ENCODE measurements around the gene PRDM16. TPM values are rescaled to one million over a fixed set of nuclear protein-coding genes. Genes with fewer than 3 reads are reported as not detected.

Gene PRDM16
- polyA plus RNA-seq, 10 donors, result 0.47 to 1.5 (median 0.92) TPM

DNA sequence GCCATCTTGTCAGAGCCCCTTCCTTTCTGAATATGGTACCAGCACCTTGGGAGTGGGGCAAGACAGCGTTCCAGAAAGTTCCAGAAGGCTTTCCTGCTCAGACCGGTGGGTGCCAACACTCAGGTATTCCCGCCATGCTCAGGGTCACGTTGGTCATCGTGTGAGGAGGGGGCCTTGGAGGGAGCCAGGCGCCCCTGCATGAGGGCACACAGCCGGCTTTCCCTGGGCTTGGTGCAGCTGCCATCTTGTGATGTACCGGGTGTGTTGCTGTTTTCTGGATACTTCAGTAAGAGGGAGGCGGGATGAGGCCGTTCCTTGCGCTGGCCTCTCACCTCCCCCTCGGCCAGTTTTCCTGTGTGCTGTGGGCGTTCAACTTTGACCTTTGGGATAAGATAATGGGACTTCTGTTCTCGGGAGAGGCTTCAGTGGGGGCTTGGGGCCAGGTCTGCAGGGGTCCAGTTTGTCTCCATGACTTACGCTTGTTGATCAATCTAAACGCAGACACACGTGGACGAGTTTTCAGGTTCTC, 69.7 kb downstream of the PRDM16 start:
- DNase-seq, result no peak

DNA sequence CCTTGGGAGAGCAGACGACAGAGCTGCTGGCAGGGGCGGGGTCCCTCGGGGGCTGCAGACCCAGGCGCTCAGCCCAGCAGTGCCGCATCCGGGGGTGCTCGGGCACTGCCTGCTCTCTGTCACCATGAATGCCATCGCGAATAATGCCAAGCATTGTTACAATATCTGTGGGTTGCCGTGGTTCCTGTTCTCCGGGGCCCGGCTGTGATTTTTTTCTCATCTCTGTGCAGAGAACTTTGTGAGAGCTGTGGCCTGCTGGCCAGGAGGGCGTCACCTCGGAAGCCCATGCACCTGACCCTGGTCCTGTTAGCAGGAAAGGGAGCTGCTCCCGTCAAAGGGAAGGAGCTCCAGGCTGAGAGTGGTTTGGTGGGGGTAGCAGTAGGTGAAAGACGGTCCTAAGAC, 70.4 kb downstream of the PRDM16 start:
- no peak for DNase-seq

DNA sequence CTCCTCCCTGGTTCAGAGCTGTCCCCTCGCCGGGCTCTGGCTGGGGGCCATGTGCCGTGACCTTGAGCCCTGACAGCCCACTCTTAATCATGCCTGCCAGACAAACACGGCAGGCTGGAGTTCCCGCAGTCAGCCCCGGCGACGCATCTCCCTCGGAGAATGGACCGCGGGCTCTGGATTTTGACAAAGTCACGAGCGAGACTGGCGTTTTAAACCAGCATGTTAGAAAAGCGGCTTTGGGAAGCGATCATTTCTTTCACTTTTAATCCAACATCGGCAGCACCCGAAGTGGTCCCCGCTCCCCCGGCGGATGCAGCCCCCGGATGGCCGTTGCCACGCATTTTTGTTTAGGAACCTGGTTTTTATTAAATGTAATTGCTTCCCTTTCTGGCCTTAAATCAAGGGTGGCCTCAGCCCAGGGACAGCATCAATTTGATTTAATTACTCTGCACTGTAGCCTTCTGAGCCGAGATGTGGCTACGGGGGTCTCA, 70.9 kb downstream of the PRDM16 start:
- no peak for DNase-seq

DNA sequence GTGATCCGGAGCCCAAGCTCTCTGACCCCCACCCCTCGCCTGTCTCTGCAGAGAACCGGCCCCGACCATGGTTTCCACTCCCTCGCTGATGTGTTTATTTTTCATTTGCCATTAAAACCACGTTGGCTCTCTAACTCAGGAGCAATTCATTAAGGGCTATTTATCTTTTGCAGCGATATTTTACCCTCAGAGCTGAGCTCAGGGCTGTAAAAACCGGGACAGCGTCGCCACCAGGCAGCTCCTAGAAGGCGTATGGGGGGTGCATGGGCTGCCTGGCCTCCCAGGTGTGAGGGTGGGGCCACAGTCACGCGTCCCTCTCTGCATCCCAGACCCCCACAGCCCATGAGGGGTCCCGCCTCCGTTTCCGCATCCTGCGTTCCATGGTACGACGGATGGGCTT, 71.4 kb downstream of the PRDM16 start:
- no peak for DNase-seq

DNA sequence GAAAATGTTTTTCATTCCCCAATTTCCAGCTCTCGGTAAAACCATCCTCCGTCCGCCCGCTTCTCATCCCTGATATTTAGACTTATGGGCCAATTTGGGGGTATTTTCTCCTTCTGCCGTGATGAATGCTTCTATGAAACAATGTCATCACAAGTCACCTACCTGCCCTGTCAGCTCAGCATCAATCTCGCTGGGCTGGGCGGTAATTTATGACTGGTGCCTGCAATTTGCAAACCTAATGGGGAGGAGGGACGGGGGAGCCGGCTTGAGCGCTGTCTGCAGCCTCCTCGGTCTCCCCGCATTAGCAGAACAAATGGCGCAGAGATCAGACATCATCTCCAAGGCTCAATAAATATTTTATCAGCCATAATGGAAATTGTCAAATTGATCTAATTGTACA, 72.1 kb downstream of the PRDM16 start:
- no peak for DNase-seq

DNA sequence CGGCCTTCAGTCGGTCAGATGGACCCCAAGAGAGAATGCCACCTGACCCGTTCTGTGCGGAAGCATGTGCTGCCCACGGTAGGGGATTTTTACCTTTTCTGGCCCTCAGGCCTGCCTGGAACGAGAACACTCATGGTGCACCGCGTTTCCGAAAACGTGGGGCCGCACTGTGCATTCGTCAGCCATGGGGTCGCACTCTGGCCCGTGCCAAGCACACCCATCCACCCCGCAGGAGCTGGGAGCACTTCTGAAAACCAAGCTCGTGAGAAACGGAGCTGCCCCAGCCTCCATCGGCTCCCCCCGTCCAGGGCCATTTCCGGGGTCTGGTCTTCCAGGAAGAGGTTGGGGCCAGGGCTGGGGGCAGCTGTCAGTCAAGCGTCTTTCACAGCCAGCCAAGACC, 72.8 kb downstream of the PRDM16 start:
- no peak for DNase-seq

DNA sequence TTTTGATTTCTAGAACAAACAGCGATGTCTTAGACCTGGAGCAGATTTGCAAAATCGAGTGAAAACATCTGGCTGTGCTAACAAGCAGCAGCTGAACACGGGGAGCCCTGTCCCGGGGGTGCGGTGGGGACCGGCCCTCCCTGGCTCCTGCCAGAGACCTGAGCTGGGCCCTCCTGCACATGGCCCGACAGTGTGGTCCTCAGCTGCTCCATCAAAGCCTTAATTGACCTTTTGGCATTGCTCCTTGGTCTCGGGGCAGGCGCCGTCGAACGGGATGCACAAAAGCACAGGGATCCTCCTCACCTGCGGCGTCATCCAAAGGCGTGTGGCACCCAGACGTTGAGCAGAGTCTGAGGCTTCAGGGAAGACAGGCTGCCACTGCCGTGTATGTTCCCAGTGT, 73.2 kb downstream of the PRDM16 start:
- DNase-seq, result no peak

DNA sequence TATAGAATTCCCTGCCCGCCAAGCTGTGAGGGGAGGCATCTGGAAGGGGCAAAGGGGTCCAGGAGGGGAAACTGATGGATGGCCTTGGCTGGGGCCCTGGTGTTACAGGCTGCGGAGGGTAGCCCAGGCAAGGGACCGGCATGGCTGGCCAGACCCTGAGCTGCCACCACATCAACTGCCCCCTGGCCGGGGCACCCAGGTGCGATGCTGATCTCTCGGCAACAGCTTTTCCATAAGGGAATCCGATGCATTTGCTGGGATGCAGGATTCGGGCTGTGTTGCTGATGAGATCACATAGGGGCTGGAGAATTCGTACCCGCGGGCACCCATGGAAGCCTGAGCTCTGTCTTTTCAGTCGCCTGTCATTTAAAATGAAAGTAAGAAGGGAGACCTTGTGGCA, 73.7 kb downstream of the PRDM16 start:
- no peak for DNase-seq

DNA sequence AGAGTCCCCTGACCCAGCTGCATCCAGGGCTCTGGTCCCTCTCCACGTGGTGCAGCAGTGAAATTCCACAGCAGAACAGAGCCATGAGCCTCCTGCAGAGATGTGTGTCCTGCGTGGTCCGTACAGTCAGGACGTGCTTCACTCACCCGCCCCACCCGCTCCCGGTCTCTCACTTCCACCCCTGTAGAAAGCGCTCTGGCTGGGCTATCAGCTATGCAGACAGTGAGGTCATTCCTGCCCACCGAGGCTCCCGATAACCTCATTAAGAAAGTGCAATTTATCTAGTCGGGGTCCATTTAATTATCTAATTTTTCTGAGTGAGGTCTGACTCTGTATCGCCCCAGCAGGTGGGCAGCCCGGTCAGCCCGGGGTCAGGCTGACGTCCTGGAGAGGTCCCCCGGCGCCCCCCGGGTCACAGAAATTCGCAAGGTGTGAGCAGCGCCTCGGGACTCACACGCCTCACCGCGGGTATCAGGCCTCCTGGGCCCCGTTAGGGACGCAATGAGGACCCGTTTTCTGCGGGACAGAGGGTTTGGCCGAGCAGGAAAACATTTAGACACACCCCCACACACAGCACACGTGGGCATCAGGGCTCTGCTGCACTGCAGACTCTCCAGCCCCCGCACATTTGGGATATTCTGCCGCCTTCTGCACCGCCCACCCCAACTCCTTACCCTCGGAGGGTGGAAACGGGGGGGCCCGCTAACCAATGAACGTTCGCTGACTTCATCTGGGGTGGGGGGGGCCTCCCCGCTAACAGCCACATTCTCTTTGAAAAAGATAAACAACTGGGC, 76.7 kb downstream of the PRDM16 start:
- DNase-seq, result no peak

DNA sequence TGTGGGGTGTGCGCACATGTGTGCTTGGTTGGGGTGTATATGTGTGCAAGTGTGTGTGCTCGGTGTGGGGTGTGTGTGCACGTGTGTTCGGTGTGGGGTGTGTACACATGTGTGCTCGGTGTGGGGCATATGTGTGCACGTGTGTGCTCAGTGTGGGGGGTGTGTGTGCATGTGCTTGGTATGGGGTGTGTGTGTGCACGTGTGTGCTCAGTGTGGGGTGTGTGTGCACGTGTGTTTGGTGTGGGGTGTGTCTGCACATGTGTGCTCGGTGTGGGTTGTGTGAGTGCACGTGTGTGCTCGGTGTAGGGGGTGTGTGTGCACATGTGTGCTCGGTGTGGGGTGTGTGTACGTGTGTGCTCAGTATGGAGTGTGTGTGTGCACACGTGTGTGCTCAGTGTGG, 77.5 kb downstream of the PRDM16 start:
- no peak for DNase-seq

DNA sequence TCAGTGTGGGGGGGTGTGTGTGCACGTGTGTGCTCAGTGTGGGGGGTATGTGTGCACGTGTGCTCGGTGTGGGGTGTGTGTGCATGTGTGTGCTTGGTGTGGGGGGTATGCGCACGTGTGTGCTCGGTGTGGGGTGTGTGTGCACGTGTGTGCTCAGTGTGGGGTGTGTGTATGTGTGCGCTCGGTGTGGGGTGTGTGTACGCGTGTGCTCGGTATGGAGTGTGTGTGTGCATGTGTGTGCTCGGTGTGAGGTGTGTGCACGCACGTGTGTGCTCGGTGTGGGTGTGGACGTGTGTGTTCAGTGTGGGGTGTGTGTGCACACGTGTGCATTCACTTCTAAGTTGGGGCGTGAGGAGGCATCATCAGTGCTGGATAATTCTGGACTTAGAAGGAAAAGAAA, 77.9 kb downstream of the PRDM16 start:
- DNase-seq, result no peak

DNA sequence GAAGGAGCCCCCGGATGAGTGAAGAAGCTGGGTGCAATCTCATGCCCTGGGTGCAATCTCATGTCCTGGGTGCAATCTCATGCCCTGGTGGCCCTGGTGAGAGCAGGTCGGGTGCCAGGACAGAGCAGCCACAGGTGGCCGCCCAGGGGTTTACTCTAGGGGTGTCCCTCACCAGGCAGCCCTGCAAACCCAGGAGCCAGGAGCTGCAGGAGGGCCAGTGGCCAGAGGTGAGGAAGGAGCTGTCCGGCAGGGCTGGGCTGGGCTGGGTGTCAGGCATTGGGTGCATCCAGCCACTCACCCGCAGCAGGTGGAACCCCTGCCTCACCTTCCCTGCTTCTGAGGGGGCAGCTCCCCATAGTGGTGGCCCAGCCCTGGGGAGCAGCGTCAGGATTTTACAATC, 79.2 kb downstream of the PRDM16 start:
- DNase-seq, result no peak

DNA sequence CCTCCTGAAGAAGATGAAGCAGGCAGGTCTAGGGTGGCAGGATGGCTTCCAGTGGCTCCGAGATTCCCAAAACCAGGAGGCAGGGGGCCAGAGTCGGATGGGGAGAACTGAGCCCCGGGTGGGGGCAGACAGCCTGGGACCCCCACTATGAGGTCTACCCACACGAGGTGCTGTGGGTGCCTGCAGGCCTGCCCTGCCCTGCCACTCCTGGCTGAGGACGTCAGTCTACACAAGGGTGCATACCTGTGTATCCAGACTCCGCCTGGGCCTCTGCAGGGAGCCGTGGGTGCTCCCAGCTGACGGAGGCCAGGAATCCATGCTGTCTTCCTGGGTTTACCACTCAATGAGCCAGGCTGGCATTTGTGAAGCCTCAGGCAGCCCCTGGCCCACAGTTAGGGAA, 80.3 kb downstream of the PRDM16 start:
- DNase-seq, result no peak

DNA sequence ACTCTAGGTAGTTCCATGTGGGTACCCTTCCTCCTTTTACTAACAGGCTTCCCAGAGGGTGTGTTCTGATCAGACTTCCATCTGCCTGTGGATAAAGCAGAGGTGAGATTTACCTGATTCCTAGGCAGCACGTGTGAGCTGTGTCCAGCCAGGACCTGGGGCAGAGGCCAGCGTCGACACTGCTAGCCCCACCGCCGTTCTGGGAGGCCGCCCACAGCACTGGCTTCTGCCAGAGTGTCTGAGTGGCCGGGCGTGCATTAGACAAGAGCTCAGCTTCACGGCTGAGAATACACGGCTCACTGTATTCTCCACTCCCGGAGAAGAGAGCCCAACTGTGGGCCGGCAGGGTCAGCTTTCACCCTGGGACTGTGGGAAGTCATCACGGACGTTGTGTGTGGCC, 82.5 kb downstream of the PRDM16 start:
- no peak for DNase-seq

DNA sequence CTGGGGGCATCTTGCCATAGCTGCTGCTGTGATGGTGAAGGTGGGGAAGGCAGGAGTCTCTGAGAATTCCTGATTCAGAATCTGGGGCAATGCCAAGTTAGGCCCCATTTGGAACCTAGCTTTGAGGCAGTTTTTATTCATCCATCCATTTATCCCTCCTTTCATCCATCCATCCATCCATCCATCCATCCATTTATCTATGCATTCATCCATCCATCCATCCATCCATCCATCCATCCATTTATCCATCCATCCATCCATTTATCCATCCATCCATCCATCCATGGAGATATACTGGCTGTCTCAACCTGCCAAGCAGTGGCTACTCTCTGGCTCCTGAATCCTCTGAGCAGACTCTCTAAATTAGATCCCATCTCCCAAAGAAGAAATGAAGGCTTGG, 83.1 kb downstream of the PRDM16 start:
- no peak for DNase-seq

DNA sequence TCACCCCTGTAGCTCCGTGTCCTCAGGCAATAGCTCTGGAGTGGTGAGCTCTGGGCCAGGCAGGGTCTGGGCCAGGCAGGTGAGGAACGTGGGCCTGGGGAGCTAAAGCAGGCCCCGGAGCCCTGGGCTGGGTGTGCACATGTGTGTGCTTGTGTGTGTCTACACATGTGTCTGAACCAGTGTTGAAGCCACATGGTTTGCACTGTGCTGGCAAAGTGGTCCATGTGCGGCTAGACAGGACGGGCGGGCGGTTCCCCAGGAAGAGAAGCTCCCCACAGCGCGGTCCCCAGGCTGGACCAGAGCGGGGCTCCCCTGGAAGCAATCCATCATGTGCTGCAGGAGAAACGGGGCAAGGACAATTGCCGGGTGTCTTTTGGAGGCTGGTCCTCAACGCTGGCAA, 84.2 kb downstream of the PRDM16 start:
- DNase-seq, result no peak

DNA sequence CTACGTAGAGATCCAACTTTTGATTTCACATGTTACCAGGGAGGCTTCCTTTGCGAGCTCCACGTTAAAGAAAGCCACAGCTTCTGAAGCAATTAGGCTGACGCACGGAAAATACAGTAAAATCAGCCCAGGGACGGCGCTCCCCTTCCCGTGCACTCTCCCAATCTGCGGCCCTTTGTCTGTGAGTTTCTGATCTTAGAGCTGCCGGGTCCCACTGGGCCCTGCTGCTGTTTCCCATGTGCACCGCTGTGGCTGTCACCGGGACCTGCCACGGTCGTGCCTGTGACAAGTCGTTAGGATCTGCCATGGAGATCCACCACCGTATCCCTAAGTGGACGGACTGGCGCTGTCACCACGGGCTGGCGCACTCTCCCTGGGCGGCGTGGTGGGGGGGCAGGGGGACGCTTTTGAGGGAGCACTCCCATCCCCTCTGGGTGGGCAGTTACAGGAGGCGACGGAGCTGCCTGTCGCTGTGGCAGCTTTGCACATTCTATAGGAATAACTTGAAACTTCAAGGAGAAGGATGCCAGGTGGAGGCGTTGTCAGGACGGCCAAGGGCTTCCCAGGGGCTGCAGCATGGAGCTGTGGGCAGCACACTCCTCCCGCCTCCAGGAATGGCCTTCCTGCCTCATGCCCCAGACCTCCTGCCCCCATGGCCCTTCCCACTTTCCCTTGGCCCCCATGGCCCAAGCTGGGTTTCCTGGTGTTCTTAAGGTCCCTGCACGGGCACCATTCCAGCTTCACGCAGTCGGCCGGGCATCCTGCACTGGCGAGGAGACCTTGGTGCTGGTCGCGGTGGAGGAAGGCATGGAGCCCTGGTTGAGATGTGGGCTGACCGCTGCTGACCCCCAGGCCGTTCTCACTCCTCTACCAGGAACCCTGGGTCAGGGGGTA, 85.1 kb downstream of the PRDM16 start:
- no peak for DNase-seq

DNA sequence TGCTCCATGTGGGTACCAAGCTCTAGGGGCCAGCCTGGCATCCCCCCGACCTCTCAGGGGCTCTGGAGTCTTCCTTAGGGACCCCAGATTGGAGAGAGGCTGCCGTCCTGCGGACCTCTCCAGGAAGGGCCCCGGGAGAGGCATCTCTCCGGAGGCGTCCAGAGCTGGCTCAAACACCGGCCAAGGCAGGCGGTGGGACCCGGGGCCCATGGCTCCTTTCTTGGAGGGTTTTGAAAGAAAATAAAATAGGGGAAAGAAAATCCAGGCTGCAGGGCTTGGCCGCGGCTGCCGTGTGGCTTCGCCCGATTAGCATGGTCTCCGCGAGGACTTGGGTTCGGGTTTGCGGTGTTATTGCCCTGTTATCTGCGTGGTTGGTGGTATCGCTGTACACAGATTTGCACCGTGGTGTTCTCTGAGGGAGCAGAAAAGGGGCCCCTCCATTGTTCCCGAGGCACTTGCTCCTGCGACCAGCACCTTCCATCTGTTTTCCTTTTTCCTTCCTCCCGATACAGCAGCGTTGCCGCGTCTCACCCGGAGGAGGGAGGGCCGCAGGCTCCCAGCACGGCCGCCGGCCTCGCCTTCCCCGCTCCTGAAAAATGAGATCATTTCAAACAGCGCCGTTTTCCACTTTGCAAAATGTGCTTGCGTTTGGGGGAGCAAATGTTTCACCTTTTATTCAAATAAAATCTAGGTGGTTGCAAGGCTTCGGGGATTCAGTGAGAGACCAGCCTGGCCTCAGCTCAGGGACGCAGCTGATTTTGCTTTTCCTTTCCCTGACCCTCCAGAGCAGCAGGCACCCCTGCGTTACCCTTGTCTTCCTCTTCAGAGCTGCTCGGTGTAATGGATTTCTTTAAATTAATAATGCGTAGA, 86.3 kb downstream of the PRDM16 start:
- peak in 2 of 3 donors; percentile 14 to 28 for DNase-seq

DNA sequence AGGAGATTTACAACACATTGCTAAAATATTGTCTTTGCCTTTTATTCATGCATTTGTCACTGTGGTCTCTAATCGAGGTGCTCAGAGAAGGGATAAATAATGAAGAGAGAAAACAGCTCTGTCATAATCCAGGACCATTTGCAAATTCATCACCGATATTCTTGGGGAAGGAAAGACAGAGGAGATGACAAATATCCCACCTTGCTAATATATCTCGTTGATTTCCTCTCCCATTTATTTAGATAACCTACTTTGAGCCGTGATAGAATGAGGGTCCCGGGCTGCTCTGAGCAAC, 86.9 kb downstream of the PRDM16 start:
- no peak for DNase-seq

DNA sequence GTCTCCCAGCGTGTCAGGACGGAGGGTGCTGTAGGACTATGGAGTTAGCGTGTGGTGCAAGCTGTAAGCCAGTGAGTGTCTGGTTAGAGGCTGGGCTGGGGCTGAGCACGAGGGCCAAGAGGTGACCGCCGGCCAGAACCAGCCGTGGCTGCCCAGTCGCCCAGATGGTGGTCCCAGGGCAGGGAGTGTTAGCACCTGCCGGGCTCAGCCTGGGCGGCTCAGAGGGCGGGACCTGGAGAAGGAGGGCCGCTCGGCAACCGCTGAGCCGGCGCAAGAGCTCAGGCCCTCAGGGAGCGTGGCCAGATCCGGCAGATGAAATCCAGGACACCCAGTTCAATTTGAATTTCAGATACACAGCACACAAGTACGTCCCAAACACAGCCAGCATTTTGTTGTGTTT, 87.9 kb downstream of the PRDM16 start:
- no peak for DNase-seq

DNA sequence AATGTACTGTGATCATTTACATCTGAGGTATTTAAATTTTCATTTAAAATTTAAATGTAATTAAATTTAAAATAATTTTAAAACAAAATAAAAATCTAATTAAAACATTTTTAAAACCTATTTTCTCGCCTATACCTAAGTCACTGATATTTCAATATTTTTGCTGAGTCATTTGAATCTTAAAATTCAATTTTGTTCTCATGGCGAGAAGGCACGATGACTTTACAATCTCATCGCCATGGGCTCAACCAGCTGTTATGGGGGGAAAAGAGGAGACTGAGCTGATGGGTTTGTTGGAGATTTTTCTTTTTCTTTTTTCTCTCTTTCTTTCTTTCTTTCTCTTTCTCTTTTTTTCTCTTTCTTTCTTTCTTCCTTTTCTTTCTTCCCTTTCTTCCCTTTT, 89.3 kb downstream of the PRDM16 start:
- DNase-seq, result no peak

DNA sequence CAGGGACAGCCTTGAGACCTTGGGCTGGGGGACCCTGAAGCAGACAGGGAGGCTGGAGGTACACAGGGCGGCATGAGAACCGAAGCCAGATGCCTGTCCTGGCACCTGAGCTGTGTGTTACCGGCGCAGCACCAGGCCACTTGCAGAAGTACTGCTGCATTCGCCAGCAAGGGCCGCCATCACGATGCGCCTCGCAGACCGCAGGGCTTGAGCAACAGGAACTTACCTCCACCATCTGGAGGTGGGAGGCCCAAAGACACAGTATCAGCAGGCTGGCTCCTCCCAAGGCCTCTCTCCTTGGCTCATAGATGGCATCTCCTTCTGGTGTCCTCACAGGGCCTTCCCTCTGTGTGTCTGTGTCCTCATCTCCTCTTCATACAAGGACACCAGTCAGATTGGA, 90.1 kb downstream of the PRDM16 start:
- no peak for DNase-seq
